ENCODE measurements around the gene IGFLR1. TPM values are rescaled to one million over a fixed set of nuclear protein-coding genes. Genes with fewer than 3 reads are reported as not detected.

Gene IGFLR1
- polyA plus RNA-seq, 3 donors, result 80.5 to 144 (median 119) TPM

DNA sequence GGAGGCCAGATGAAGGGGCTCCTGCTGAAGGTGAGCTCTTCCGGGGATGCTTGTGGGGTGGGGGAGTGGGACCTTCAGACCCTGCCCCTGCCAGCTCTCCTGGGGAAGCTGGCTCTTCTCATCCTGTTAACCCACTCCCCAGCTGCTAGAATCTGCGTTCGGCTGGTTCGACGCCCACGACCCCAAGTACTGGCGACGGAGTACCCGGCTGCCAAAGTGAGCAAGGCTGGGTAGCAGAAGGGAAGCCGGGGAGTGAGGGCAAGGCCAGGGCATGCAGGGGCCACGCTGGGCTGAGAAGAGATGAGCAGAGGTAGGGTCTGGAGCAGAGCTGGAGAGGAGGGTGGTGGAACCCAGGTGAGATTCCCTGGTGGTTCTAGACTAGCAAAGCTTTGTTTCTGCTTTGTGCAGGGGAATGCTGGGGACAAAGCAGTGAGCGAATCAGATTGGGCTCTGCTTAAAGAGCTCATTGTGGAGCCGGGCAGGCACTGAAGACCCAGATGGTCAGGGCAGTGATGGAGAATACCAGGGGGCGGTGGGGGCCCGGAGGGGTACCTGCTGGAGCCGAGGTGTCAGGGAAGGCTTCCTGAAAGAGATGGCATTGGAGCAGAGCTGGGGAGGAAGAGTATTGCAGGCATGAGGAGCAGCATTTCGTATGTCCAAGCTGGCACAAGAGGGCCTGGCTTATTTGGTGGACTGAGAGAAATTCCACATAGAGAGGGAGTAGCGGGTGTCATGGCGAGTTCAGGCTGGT is 14.1 kb downstream of the IGFLR1 start:
- Mint-ChIP-seq H3K27ac (no peak overlapping the region), H3K27me3 (ENCODE audit: low read depth in 3 of 3) (peaks cover 0 to 3% (median 2%) of the 10 kb centered on the region in 3 donors), H3K9me3 (no peaks in the 10 kb centered on the region), H3K36me3 (peaks cover 81 to 97% of the 10 kb centered on the region in 2 donors), H3K4me1 (no peaks in the 10 kb centered on the region), H3K4me3 (no peak overlapping the region)
- Histone ChIP-seq H3K27me3 (ENCODE audit: control insufficient read depth in 2 of 2, insufficient read depth in 2 of 2, low read length in 2 of 2) (no peaks in the 10 kb centered on the region), H3K4me2 (replicated peaks; ENCODE audit: extremely low read depth, low read length, poor library complexity, severe bottlenecking) (no peak overlapping the region), H4K20me1 (ENCODE audit: insufficient read depth, low read length) (peaks cover 55% of the 10 kb centered on the region), H3K4me3 (replicated peaks in 1 of 3; ENCODE audit: low read depth in 2 of 3, low read length in 3 of 3) (no peak overlapping the region), H3K9me3 (replicated peaks in 1 of 2; ENCODE audit: control insufficient read depth in 1 of 2, insufficient read depth in 1 of 2, low read length in 2 of 2) (no peaks in the 10 kb centered on the region), H3K9ac (ENCODE audit: insufficient read depth, low read length, poor library complexity, severe bottlenecking) (no peak overlapping the region), H3K79me2 (ENCODE audit: insufficient read depth, low read length) (no peaks in the 10 kb centered on the region), H3K27ac (ENCODE audit: low read depth in 1 of 2, low read length in 2 of 2) (no peak overlapping the region), H2AFZ (ENCODE audit: insufficient read depth, low read depth, low read length, poor library complexity, severe bottlenecking) (no peak overlapping the region), H3K4me1 (ENCODE audit: control insufficient read depth in 1 of 2, insufficient read depth in 2 of 2, low read length in 2 of 2) (no peaks in the 10 kb centered on the region), H3K36me3 (replicated peaks in 1 of 2; ENCODE audit: control insufficient read depth in 1 of 2, insufficient read depth in 2 of 2, low read length in 2 of 2) (peaks cover 97 to 100% of the 10 kb centered on the region in 2 donors)
- intact Hi-C loops (cut with micrococcal nuclease), result no loop called here
- TF ChIP-seq, protein P1, sequence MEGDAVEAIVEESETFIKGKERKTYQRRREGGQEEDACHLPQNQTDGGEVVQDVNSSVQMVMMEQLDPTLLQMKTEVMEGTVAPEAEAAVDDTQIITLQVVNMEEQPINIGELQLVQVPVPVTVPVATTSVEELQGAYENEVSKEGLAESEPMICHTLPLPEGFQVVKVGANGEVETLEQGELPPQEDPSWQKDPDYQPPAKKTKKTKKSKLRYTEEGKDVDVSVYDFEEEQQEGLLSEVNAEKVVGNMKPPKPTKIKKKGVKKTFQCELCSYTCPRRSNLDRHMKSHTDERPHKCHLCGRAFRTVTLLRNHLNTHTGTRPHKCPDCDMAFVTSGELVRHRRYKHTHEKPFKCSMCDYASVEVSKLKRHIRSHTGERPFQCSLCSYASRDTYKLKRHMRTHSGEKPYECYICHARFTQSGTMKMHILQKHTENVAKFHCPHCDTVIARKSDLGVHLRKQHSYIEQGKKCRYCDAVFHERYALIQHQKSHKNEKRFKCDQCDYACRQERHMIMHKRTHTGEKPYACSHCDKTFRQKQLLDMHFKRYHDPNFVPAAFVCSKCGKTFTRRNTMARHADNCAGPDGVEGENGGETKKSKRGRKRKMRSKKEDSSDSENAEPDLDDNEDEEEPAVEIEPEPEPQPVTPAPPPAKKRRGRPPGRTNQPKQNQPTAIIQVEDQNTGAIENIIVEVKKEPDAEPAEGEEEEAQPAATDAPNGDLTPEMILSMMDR (IDR thresholded peaks at IDR 0.05), result no peak
- 95% methylated on average over 16 of the region's 19 CpGs for whole genome bisulfite sequencing (ENCODE audit: insufficient coverage)
- DNase-seq, result no peak

DNA sequence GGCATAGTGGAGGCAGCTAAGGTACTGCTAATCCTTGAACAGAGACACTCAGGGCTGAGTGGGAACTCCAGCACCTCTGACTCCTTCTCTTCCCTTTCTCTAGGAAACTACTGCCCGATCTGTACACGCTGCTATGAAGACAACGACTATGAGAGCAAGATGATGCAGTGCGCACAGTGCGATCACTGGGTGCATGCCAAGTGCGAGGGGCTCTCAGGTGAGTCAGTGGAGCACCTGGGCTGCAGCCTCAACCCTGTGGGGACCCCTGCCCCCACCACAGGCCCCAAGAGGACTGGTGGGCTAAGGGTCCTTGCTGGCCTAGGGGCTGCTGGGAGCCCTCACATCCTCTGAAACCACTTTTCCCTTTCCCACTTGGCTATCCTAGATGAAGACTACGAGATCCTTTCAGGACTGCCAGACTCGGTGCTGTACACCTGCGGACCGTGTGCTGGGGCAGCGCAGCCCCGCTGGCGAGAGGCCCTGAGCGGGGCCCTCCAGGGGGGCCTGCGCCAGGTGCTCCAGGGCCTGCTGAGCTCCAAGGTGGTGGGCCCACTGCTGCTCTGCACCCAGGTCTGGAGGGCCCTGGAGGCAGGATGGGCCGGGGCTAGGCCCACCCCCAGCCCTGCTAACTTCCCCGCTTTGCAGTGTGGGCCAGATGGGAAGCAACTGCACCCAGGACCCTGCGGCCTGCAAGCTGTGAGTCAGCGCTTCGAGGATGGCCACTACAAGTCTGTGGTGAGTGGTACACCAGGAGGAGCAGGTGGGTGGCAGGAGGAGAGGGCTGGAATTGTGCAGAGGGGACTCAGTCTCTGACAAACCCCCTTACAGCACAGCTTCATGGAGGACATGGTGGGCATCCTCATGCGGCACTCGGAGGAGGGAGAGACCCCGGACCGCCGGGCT is 14.9 kb downstream of the IGFLR1 start:
- H3K4me1 ChIP-seq (ENCODE audit: control insufficient read depth in 1 of 2, insufficient read depth in 2 of 2, low read length in 2 of 2), result no peaks in the 10 kb centered on the region
- no peak overlapping the region for H3K27ac ChIP-seq (ENCODE audit: low read depth in 1 of 2, low read length in 2 of 2)
- no peak overlapping the region for H3K9ac ChIP-seq (ENCODE audit: insufficient read depth, low read length, poor library complexity, severe bottlenecking)
- intact Hi-C loops (cut with micrococcal nuclease), result no loop called here
- Mint-ChIP-seq H3K4me1 (no peaks in the 10 kb centered on the region), H3K27ac (no peak overlapping the region), H3K36me3 (peaks cover 90 to 99% of the 10 kb centered on the region in 2 donors), H3K4me3 (no peak overlapping the region), H3K9me3 (no peaks in the 10 kb centered on the region), H3K27me3 (ENCODE audit: low read depth in 3 of 3) (peaks cover 0 to 3% (median 2%) of the 10 kb centered on the region in 3 donors)
- H3K4me3 ChIP-seq (replicated peaks in 1 of 3; ENCODE audit: low read depth in 2 of 3, low read length in 3 of 3), result no peak overlapping the region
- H3K27me3 ChIP-seq (ENCODE audit: control insufficient read depth in 2 of 2, insufficient read depth in 2 of 2, low read length in 2 of 2), result no peaks in the 10 kb centered on the region
- TF ChIP-seq, protein P1 (IDR thresholded peaks at IDR 0.05), result no peak
- H3K79me2 ChIP-seq (ENCODE audit: insufficient read depth, low read length), result no peaks in the 10 kb centered on the region
- H3K4me2 ChIP-seq (replicated peaks; ENCODE audit: extremely low read depth, low read length, poor library complexity, severe bottlenecking), result no peak overlapping the region
- no peak overlapping the region for H2AFZ ChIP-seq (ENCODE audit: insufficient read depth, low read depth, low read length, poor library complexity, severe bottlenecking)
- no peaks in the 10 kb centered on the region for H3K9me3 ChIP-seq (replicated peaks in 1 of 2; ENCODE audit: control insufficient read depth in 1 of 2, insufficient read depth in 1 of 2, low read length in 2 of 2)
- peaks cover 99 to 100% of the 10 kb centered on the region in 2 donors for H3K36me3 ChIP-seq (replicated peaks in 1 of 2; ENCODE audit: control insufficient read depth in 1 of 2, insufficient read depth in 2 of 2, low read length in 2 of 2)
- peaks cover 59% of the 10 kb centered on the region for H4K20me1 ChIP-seq (ENCODE audit: insufficient read depth, low read length)
- no peak for DNase-seq
- WGBS (ENCODE audit: insufficient coverage), result 96% methylated on average over 14 of the region's 25 CpGs
